Measurements from ENCODE around the gene ATF7. TPM values are rescaled to one million over a fixed set of nuclear protein-coding genes. Genes with fewer than 3 reads are reported as not detected.

ATF7 gene
- polyA plus RNA-seq, 1 of the 3 experiments (the other 2 are of a cell fraction) = 12.8 TPM

GRCh38 chr12:53586745-53587144 lies 39.4 kb downstream of the ATF7 start:
- Histone ChIP-seq H3K27me3 (ENCODE audit: insufficient read depth) (no peaks in the 10 kb centered on the region), H3K36me3 (replicated peaks in 1 of 2; ENCODE audit: control insufficient read depth in 1 of 2, insufficient read depth in 2 of 2, low read length in 1 of 2) (no peaks in the 10 kb centered on the region), H3K27ac (ENCODE audit: low read depth in 2 of 2, low read length in 1 of 2) (no peak overlapping the region), H3K4me2 (no peak overlapping the region), H3K4me1 (ENCODE audit: control insufficient read depth in 1 of 2, insufficient read depth in 2 of 2, low read depth in 1 of 2, low read length in 1 of 2) (peaks cover 7 to 8% of the 10 kb centered on the region in 2 experiments; a peak in 3 of 4 replicates), H3F3A (replicated peaks; ENCODE audit: insufficient read depth) (no peaks in the 10 kb centered on the region), H2AFZ (ENCODE audit: low read depth) (no peak overlapping the region), H3K9ac (no peak overlapping the region), H3K4me3 (ENCODE audit: low read depth in 2 of 2, low read length in 1 of 2) (no peak overlapping the region), H4K20me1 (ENCODE audit: insufficient read depth) (peaks cover 11% of the 10 kb centered on the region; the same call in 1 of the 2 replicates), H3K79me2 (ENCODE audit: insufficient read depth) (peaks cover 32% of the 10 kb centered on the region), H3K9me2 (no peaks in the 10 kb centered on the region), H3K9me3 (no peaks in the 10 kb centered on the region)
- WGBS (ENCODE audit: low lambda C conversion rate) = 90% methylated on average over 8 of the region's 8 CpGs
- no peak for TF ChIP-seq SIN3A (IDR thresholded peaks at IDR 0.05; ENCODE audit: borderline replicate concordance, low read depth, low read length)
- TF ChIP-seq RCOR1 (IDR thresholded peaks at IDR 0.05; ENCODE audit: low read length) = no peak
- TF ChIP-seq FOXM1 (IDR thresholded peaks at IDR 0.05; ENCODE audit: low read depth) = no peak
- TF ChIP-seq TAF1 (IDR thresholded peaks at IDR 0.05; ENCODE audit: borderline replicate concordance, low read depth, low read length) = no peak
- TF ChIP-seq RXRA (IDR thresholded peaks at IDR 0.05; ENCODE audit: borderline replicate concordance, low read depth) = no peak
- TF ChIP-seq, protein P1, sequence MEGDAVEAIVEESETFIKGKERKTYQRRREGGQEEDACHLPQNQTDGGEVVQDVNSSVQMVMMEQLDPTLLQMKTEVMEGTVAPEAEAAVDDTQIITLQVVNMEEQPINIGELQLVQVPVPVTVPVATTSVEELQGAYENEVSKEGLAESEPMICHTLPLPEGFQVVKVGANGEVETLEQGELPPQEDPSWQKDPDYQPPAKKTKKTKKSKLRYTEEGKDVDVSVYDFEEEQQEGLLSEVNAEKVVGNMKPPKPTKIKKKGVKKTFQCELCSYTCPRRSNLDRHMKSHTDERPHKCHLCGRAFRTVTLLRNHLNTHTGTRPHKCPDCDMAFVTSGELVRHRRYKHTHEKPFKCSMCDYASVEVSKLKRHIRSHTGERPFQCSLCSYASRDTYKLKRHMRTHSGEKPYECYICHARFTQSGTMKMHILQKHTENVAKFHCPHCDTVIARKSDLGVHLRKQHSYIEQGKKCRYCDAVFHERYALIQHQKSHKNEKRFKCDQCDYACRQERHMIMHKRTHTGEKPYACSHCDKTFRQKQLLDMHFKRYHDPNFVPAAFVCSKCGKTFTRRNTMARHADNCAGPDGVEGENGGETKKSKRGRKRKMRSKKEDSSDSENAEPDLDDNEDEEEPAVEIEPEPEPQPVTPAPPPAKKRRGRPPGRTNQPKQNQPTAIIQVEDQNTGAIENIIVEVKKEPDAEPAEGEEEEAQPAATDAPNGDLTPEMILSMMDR (IDR thresholded peaks at IDR 0.05) = no peak
- TF ChIP-seq, protein P2, sequence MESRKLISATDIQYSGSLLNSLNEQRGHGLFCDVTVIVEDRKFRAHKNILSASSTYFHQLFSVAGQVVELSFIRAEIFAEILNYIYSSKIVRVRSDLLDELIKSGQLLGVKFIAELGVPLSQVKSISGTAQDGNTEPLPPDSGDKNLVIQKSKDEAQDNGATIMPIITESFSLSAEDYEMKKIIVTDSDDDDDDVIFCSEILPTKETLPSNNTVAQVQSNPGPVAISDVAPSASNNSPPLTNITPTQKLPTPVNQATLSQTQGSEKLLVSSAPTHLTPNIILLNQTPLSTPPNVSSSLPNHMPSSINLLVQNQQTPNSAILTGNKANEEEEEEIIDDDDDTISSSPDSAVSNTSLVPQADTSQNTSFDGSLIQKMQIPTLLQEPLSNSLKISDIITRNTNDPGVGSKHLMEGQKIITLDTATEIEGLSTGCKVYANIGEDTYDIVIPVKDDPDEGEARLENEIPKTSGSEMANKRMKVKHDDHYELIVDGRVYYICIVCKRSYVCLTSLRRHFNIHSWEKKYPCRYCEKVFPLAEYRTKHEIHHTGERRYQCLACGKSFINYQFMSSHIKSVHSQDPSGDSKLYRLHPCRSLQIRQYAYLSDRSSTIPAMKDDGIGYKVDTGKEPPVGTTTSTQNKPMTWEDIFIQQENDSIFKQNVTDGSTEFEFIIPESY (IDR thresholded peaks at IDR 0.05; ENCODE audit: borderline replicate concordance, low read depth) = no peak
- TF ChIP-seq GABPA (IDR thresholded peaks at IDR 0.05; ENCODE audit: low read depth) = no peak
- TF ChIP-seq TCF12 (IDR thresholded peaks at IDR 0.05) = no peak
- TF ChIP-seq POLR2AphosphoS5 (IDR thresholded peaks at IDR 0.05; ENCODE audit: low read depth, low read length) = no peak
- no peak for TF ChIP-seq SMC3 (IDR thresholded peaks at IDR 0.05; ENCODE audit: low read depth, low read length)
- TF ChIP-seq JUND (IDR thresholded peaks at IDR 0.05) = no peak
- no peak for TF ChIP-seq MEF2A (IDR thresholded peaks at IDR 0.05; ENCODE audit: borderline replicate concordance, low read depth)
- no peak for DNase-seq
- ChIA-PET POLR2A (no interaction called here), CTCF (interaction anchor here (1.5 to 1.9 kb wide), 2 partner anchors 43 to 160 kb away, joined by 6 to 8 read pairs; no protein-coding TSS in a partner anchor)

DNA sequence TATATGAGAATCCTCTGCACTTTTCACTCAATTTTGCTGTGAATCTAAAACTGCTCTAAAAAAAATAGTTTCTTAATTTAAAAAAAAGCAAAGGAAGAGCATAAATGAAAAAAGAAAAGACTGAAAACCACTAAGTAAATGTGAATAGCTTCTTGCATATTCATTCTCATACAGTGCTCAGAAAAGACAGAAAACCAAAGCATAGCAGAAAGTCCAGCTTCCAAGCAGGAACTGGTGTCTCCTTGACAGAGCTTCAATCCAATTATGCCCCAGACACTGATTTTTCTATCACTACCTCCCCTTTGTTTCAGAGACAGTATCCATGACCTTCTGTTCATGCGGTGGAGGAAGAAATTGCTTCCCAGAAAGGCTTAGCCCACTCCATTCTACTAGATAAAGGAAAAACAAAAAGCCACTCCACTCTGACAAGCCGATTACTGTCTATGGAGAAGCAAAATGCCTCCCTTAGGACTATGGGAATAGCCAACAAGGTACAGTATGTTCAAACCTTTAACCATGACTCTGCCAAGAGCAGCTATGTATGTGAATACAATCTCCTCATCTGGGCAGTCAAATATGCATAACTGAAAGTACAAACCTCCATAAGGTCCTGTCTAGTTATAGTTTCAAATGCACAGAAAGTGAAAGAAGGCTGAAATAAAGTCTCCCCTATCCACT lies 40.6 kb downstream of the ATF7 start:
- H3K9me2 ChIP-seq = no peaks in the 10 kb centered on the region
- H3F3A ChIP-seq (replicated peaks; ENCODE audit: insufficient read depth) = no peaks in the 10 kb centered on the region
- peaks cover 0 to 3% of the 10 kb centered on the region in 2 experiments; a peak in 1 of 4 replicates for H3K4me1 ChIP-seq (ENCODE audit: control insufficient read depth in 1 of 2, insufficient read depth in 2 of 2, low read depth in 1 of 2, low read length in 1 of 2)
- no peaks in the 10 kb centered on the region for H3K9me3 ChIP-seq
- H3K4me2 ChIP-seq = no peak overlapping the region
- H3K36me3 ChIP-seq (replicated peaks in 1 of 2; ENCODE audit: control insufficient read depth in 1 of 2, insufficient read depth in 2 of 2, low read length in 1 of 2) = no peaks in the 10 kb centered on the region
- H2AFZ ChIP-seq (ENCODE audit: low read depth) = no peak overlapping the region
- DNase-seq = no peak
- H3K27ac ChIP-seq (ENCODE audit: low read depth in 2 of 2, low read length in 1 of 2) = no peak overlapping the region
- 92% methylated on average over 2 of the region's 2 CpGs for WGBS (ENCODE audit: low lambda C conversion rate)
- no peak overlapping the region for H3K9ac ChIP-seq
- peaks cover 33% of the 10 kb centered on the region for H3K79me2 ChIP-seq (ENCODE audit: insufficient read depth)
- CTCF ChIA-PET = interaction anchor here (1.4 to 1.9 kb wide), 2 partner anchors 42 to 90 kb away, joined by 3 to 8 read pairs; partner anchors contain the start of gene ATP5MC2
- POLR2A ChIA-PET = no interaction called here
- no peak for TF ChIP-seq RXRA (IDR thresholded peaks at IDR 0.05; ENCODE audit: borderline replicate concordance, low read depth)
- TF ChIP-seq ELF1 (IDR thresholded peaks at IDR 0.05) = no peak
- TF ChIP-seq JUND (IDR thresholded peaks at IDR 0.05) = no peak
- TF ChIP-seq, protein P3, sequence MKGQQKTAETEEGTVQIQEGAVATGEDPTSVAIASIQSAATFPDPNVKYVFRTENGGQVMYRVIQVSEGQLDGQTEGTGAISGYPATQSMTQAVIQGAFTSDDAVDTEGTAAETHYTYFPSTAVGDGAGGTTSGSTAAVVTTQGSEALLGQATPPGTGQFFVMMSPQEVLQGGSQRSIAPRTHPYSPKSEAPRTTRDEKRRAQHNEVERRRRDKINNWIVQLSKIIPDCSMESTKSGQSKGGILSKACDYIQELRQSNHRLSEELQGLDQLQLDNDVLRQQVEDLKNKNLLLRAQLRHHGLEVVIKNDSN (IDR thresholded peaks at IDR 0.05; ENCODE audit: borderline replicate concordance, low read depth) = no peak
- no peaks in the 10 kb centered on the region for H3K27me3 ChIP-seq (ENCODE audit: insufficient read depth)
- H3K4me3 ChIP-seq (ENCODE audit: low read depth in 2 of 2, low read length in 1 of 2) = no peak overlapping the region
- H4K20me1 ChIP-seq (ENCODE audit: insufficient read depth) = 0 out of 2 replicates have a peak, but pooled peaks cover 2% of the 10 kb centered on the region

Data from SK-N-SH (cell line).